ENCODE data around the gene OMD. TPM values are rescaled to one million over a fixed set of nuclear protein-coding genes. Genes with fewer than 3 reads are reported as not detected.

OMD gene
- 0.20 and 0.37 TPM in 2 replicates for total RNA-seq

GRCh38 chr9:92424340-92424739, at the start of gene OMD:
TSS of gene OMD (minus strand) at chr9:92424471. CDS start at chr9:92417558, 6,913 bp downstream.

GRCh38 chr9:92404042-92404836, 20.0 kb downstream of the OMD start, which contains the start of gene OGN:
TSS of gene OGN (minus strand) at chr9:92404578. CDS start at chr9:92403407, 1,171 bp downstream.

Other genes with a start within 250 kb of the OMD start
- 270 and 343 TPM in 2 replicates for gene IARS1, start 130.8 kb downstream of the OMD start, total RNA-seq
- 26.1 and 33.8 TPM in 2 replicates for gene NOL8, start 99.1 kb downstream of the OMD start, total RNA-seq
- gene CENPP, start 98.5 kb downstream of the OMD start, total RNA-seq = 7.7 and 8.8 TPM in 2 replicates
- 0.39 and 4.0 TPM in 2 replicates for gene OGN, start 19.9 kb downstream of the OMD start, total RNA-seq
- 0.78 and 3.3 TPM in 2 replicates for gene ASPN, start 58.0 kb upstream of the OMD start, total RNA-seq
- 2.0 and 3.3 TPM in 2 replicates for gene ECM2, start 111.5 kb upstream of the OMD start, total RNA-seq
- gene IPPK, start 245.7 kb upstream of the OMD start, total RNA-seq = 11.8 and 13.1 TPM in 2 replicates